ENCODE results near the gene CCDC70. TPM values are rescaled to one million over a fixed set of nuclear protein-coding genes. Genes with fewer than 3 reads are reported as not detected.

Gene CCDC70
- not detected for total RNA-seq

GRCh38 chr13:51861723-51862300, at the start of gene CCDC70:
CCDC70 (plus strand) TSS chr13:51861969; CDS start chr13:51865412, 3,443 bp downstream.
- Mint-ChIP-seq H3K4me1 (peaks cover 20% of the 10 kb centered on the region), H3K27me3 (peaks cover 3% of the 10 kb centered on the region), H3K4me3 (no peak within 1 kb of the TSS), H3K27ac (no peak within 1 kb of the TSS), H3K9me3 (no peaks in the 10 kb centered on the region), H3K36me3 (ENCODE audit: low read depth) (no peaks in the 10 kb centered on the region)
- POLR2A ChIA-PET: no interaction called here
- CTCF ChIA-PET: interaction anchor here (0.7 to 1.1 kb wide), 3 partner anchors 11 to 268 kb away, joined by 3 read pairs; no protein-coding TSS in a partner anchor
- DNase-seq: no peak

- Mint-ChIP-seq H3K4me1 (peaks cover 35% of the 10 kb centered on the region), H3K27me3 (no peaks in the 10 kb centered on the region), H3K4me3 (no peak overlapping the region), H3K27ac (no peak overlapping the region), H3K36me3 (ENCODE audit: low read depth) (no peaks in the 10 kb centered on the region), H3K9me3 (no peaks in the 10 kb centered on the region)
- ChIA-PET CTCF (interaction anchor here (0.6 to 5.5 kb wide), 13 partner anchors 9 to 375 kb away, joined by 3 to 101 read pairs (median 9); partner anchors contain the start of gene NEK5), POLR2A (interaction anchor here (0.6 to 2.9 kb wide), 6 partner anchors 9 to 381 kb away, joined by 3 to 11 read pairs (median 4); no protein-coding TSS in a partner anchor)
- no peak for DNase-seq
These were observed 47.7 kb upstream of the CCDC70 start for GRCh38 chr13:51814071-51814470.

GRCh38 chr13:51814825-51815650, 46.7 kb upstream of the CCDC70 start:
- peak; percentile 82 for DNase-seq
- CTCF ChIA-PET: interaction anchor here (0.6 to 5.5 kb wide), 32 partner anchors 8 to 635 kb away, joined by 3 to 101 read pairs (median 5); partner anchors contain the start of genes INTS6, NEK5, TMEM272 and VPS36
- no peaks in the 10 kb centered on the region for H3K9me3 Mint-ChIP-seq
- no peaks in the 10 kb centered on the region for H3K36me3 Mint-ChIP-seq (ENCODE audit: low read depth)
- H3K4me3 Mint-ChIP-seq: peak overlapping the region; percentile 45
- peaks cover 45% of the 10 kb centered on the region for H3K4me1 Mint-ChIP-seq
- peak overlapping the region; percentile 54 for H3K27ac Mint-ChIP-seq
- POLR2A ChIA-PET: interaction anchor here (0.7 to 2.9 kb wide), 5 partner anchors 10 to 380 kb away, joined by 3 to 11 read pairs (median 7); no protein-coding TSS in a partner anchor
- H3K27me3 Mint-ChIP-seq: no peaks in the 10 kb centered on the region

GRCh38 chr13:51815848-51816247, 45.9 kb upstream of the CCDC70 start:
- no peaks in the 10 kb centered on the region for H3K27me3 Mint-ChIP-seq
- no peak overlapping the region for H3K4me3 Mint-ChIP-seq

GRCh38 chr13:51816604-51817249, 45.0 kb upstream of the CCDC70 start:
- Mint-ChIP-seq H3K27ac (no peak overlapping the region), H3K9me3 (no peaks in the 10 kb centered on the region), H3K27me3 (no peaks in the 10 kb centered on the region), H3K36me3 (ENCODE audit: low read depth) (no peaks in the 10 kb centered on the region), H3K4me3 (no peak overlapping the region), H3K4me1 (peaks cover 56% of the 10 kb centered on the region)
- POLR2A ChIA-PET: interaction anchor here (1.0 kb wide), 1 partner anchor 363 kb away, joined by 4 read pairs; no protein-coding TSS in a partner anchor
- DNase-seq: no peak
- CTCF ChIA-PET: interaction anchor here (1.4 to 5.5 kb wide), 6 partner anchors 18 to 363 kb away, joined by 3 to 101 read pairs (median 10); partner anchors contain the start of genes INTS6, NEK5 and TMEM272

More at GRCh38 chr13:51815848-51816247, 45.9 kb upstream of the CCDC70 start:
- Mint-ChIP-seq H3K36me3 (ENCODE audit: low read depth) (no peaks in the 10 kb centered on the region), H3K9me3 (no peaks in the 10 kb centered on the region), H3K27ac (no peak overlapping the region), H3K4me1 (peaks cover 51% of the 10 kb centered on the region)
- DNase-seq: no peak
- POLR2A ChIA-PET: interaction anchor here (1.0 to 2.9 kb wide), 3 partner anchors 12 to 362 kb away, joined by 4 to 10 read pairs (median 7); no protein-coding TSS in a partner anchor
- CTCF ChIA-PET: interaction anchor here (0.6 to 5.5 kb wide), 26 partner anchors 9 to 635 kb away, joined by 3 to 101 read pairs (median 5); partner anchors contain the start of genes INTS6, NEK5, TMEM272 and VPS36

- ChIA-PET POLR2A (no interaction called here), CTCF (no interaction called here)
- Mint-ChIP-seq H3K9me3 (no peaks in the 10 kb centered on the region), H3K36me3 (ENCODE audit: low read depth) (no peaks in the 10 kb centered on the region), H3K4me1 (peaks cover 58% of the 10 kb centered on the region), H3K27me3 (no peaks in the 10 kb centered on the region), H3K4me3 (no peak overlapping the region), H3K27ac (no peak overlapping the region)
- DNase-seq: no peak
These were observed 44.1 kb upstream of the CCDC70 start for GRCh38 chr13:51817717-51818116.

GRCh38 chr13:51818276-51818675, 43.5 kb upstream of the CCDC70 start:
- no peak for DNase-seq
- Mint-ChIP-seq H3K9me3 (no peaks in the 10 kb centered on the region), H3K4me1 (peaks cover 63% of the 10 kb centered on the region), H3K27ac (no peak overlapping the region), H3K36me3 (ENCODE audit: low read depth) (no peaks in the 10 kb centered on the region), H3K4me3 (no peak overlapping the region), H3K27me3 (no peaks in the 10 kb centered on the region)
- ChIA-PET POLR2A (no interaction called here), CTCF (no interaction called here)

GRCh38 chr13:51818781-51819511, 42.8 kb upstream of the CCDC70 start:
- H3K27ac Mint-ChIP-seq: no peak overlapping the region

GRCh38 chr13:51819544-51819943, 42.2 kb upstream of the CCDC70 start:
- no peaks in the 10 kb centered on the region for H3K27me3 Mint-ChIP-seq
- POLR2A ChIA-PET: no interaction called here
- no peak for DNase-seq
- no peak overlapping the region for H3K27ac Mint-ChIP-seq
- no peaks in the 10 kb centered on the region for H3K36me3 Mint-ChIP-seq (ENCODE audit: low read depth)
- peaks cover 71% of the 10 kb centered on the region for H3K4me1 Mint-ChIP-seq
- no peak overlapping the region for H3K4me3 Mint-ChIP-seq
- CTCF ChIA-PET: interaction anchor here (0.7 to 2.1 kb wide), 3 partner anchors 10 to 18 kb away, joined by 3 to 5 read pairs (median 5); no protein-coding TSS in a partner anchor
- H3K9me3 Mint-ChIP-seq: no peaks in the 10 kb centered on the region

More at GRCh38 chr13:51818781-51819511, 42.8 kb upstream of the CCDC70 start:
- H3K4me1 Mint-ChIP-seq: peaks cover 70% of the 10 kb centered on the region
- no peak for DNase-seq
- no peaks in the 10 kb centered on the region for H3K9me3 Mint-ChIP-seq
- no peak overlapping the region for H3K4me3 Mint-ChIP-seq
- no peaks in the 10 kb centered on the region for H3K27me3 Mint-ChIP-seq
- ChIA-PET POLR2A (no interaction called here), CTCF (interaction anchor here (0.7 to 1.1 kb wide), 2 partner anchors 13 to 18 kb away, joined by 3 to 5 read pairs; no protein-coding TSS in a partner anchor)
- no peaks in the 10 kb centered on the region for H3K36me3 Mint-ChIP-seq (ENCODE audit: low read depth)

- POLR2A ChIA-PET: interaction anchor here (1.1 to 2.2 kb wide), 3 partner anchors 15 to 374 kb away, joined by 3 to 8 read pairs (median 4); partner anchors contain the start of gene INTS6
- no peak overlapping the region for H3K4me3 Mint-ChIP-seq
- no peaks in the 10 kb centered on the region for H3K9me3 Mint-ChIP-seq
- no peak overlapping the region for H3K27ac Mint-ChIP-seq
- H3K27me3 Mint-ChIP-seq: no peaks in the 10 kb centered on the region
- no peaks in the 10 kb centered on the region for H3K36me3 Mint-ChIP-seq (ENCODE audit: low read depth)
- no peak for DNase-seq
- peaks cover 71% of the 10 kb centered on the region for H3K4me1 Mint-ChIP-seq
- CTCF ChIA-PET: interaction anchor here (1.1 to 2.1 kb wide), 3 partner anchors 9 to 307 kb away, joined by 5 to 7 read pairs (median 5); no protein-coding TSS in a partner anchor
These were observed 41.7 kb upstream of the CCDC70 start for GRCh38 chr13:51820016-51820597.

GRCh38 chr13:51821606-51822005, 40.2 kb upstream of the CCDC70 start:
- no peak for DNase-seq
- CTCF ChIA-PET: interaction anchor here (0.5 to 2.5 kb wide), 6 partner anchors 8 to 551 kb away, joined by 4 to 10 read pairs (median 6); no protein-coding TSS in a partner anchor
- Mint-ChIP-seq H3K4me3 (peak overlapping the region; percentile 6), H3K36me3 (ENCODE audit: low read depth) (no peaks in the 10 kb centered on the region), H3K4me1 (peaks cover 82% of the 10 kb centered on the region), H3K27me3 (no peaks in the 10 kb centered on the region), H3K9me3 (no peaks in the 10 kb centered on the region), H3K27ac (peak overlapping the region; percentile 66)
- POLR2A ChIA-PET: interaction anchor here (1.3 to 2.2 kb wide), 4 partner anchors 13 to 372 kb away, joined by 4 to 8 read pairs (median 4); no protein-coding TSS in a partner anchor

All from activated CD4-positive, alpha-beta memory T cell treated with anti-CD3 and anti-CD28 coated beads, Interleukin-2, amount 10 ng/mL, durations not matched to agents 7 days and 5 days (primary cell).